Left ventricle myocardium inferior (tissue), 1 donor: Measurements from ENCODE around the gene SPDYE16. TPM values are rescaled to one million over a fixed set of nuclear protein-coding genes. Genes with fewer than 3 reads are reported as not detected.

Source experiments
- total RNA-seq: library from RNA; stranded (reverse); fragmentation: NEBNext Ultra II Directional; extraction: Animal tissue kit (Norgen Biotek cat#: 25700); gene quantifications from one replicate; pipeline ENCODE4 v1.2.1, GENCODE V29; 2021
- donor health status: DM: no; HTN: yes; CAD: no; lungs with severe emphysema.

SPDYE16 gene
- total RNA-seq, 1 donor from 2014 or later: 0.22 TPM

Other genes starting within 250 kb of the SPDYE16 start
- 2,037 TPM for gene HSPB1, start 240.6 kb downstream of the SPDYE16 start, total RNA-seq
- gene YWHAG, start 184.3 kb downstream of the SPDYE16 start, total RNA-seq: 223 TPM
- gene SSC4D, start 133.6 kb downstream of the SPDYE16 start, total RNA-seq: 0.99 TPM
- gene ZP3, start 118.3 kb downstream of the SPDYE16 start, total RNA-seq: not detected
- 5.8 TPM for gene DTX2, start 81.6 kb downstream of the SPDYE16 start, total RNA-seq
- 0.49 TPM for gene UPK3B, start 32.7 kb downstream of the SPDYE16 start, total RNA-seq
- 7.8 TPM for gene POMZP3, start 84.0 kb upstream of the SPDYE16 start, total RNA-seq